Testis (tissue), 2 donors: ENCODE data around the gene CCDC54.

Experiments used
- CTCF ChIP-seq, 3 experiments: fragments of 450-650 bp in 2 of 3; fragments of 200-600 bp in 1 of 3; sonication (generic) in 1 of 3; IDR thresholded peaks; one replicate each; pipeline ENCODE4 v1.5.1; 2016 to 2019; ENCODE audit warnings: antibody characterized with exemption in 3 of 3, mild to moderate bottlenecking in 2 of 3, moderate library complexity in 1 of 3
- POLR2A ChIP-seq: fragments of 450-650 bp; IDR thresholded peaks from one replicate; pipeline ENCODE4 v1.6.1; 2017; ENCODE audit warnings: antibody characterized with exemption, mild to moderate bottlenecking, moderate library complexity

GRCh38 chr3:107411056-107411455 is 33.8 kb downstream of the CCDC54 start:
- TF ChIP-seq POLR2A, result no peak
- TF ChIP-seq CTCF (IDR thresholded peaks at IDR 0.05), result no peak
